ENCODE results near the gene SUPT3H. TPM values are rescaled to one million over a fixed set of nuclear protein-coding genes. Genes with fewer than 3 reads are reported as not detected.

SUPT3H gene
- total RNA-seq, 4 donors from 2014 or later: 1.1 to 4.7 (median 3.7) TPM

DNA sequence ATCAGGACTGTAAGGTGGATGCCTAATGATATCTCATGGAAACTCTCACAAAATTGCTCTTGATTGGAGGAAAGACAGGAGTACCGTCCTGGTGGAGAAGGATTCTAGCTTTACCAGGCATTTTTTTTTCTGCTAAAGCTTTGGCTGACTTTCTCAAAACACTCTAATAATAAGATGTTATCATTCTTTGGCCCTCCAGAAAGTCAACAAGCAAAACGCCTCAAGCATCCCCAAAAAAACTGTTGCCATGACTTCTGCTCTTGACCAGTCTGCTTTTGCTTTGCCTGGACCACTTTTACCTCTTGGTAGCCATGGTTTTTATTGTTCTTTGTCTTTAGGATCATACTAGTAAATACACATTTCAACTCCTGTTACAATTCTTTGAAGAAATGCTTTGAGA, 105.1 kb downstream of the SUPT3H start:
- Histone ChIP-seq H3K4me1 (no peaks in the 10 kb centered on the region), H3K9me3 (no peaks in the 10 kb centered on the region), H3K4me3 (no peak overlapping the region), H3K27ac (no peak overlapping the region), H3K27me3 (no peaks in the 10 kb centered on the region), H3K36me3 (no peaks in the 10 kb centered on the region)
- no peak for DNase-seq (ENCODE audit: low spot score in 2 of 2)
- WGBS: 59% methylated on average over 2 of the region's 2 CpGs
- TF ChIP-seq, protein P1, sequence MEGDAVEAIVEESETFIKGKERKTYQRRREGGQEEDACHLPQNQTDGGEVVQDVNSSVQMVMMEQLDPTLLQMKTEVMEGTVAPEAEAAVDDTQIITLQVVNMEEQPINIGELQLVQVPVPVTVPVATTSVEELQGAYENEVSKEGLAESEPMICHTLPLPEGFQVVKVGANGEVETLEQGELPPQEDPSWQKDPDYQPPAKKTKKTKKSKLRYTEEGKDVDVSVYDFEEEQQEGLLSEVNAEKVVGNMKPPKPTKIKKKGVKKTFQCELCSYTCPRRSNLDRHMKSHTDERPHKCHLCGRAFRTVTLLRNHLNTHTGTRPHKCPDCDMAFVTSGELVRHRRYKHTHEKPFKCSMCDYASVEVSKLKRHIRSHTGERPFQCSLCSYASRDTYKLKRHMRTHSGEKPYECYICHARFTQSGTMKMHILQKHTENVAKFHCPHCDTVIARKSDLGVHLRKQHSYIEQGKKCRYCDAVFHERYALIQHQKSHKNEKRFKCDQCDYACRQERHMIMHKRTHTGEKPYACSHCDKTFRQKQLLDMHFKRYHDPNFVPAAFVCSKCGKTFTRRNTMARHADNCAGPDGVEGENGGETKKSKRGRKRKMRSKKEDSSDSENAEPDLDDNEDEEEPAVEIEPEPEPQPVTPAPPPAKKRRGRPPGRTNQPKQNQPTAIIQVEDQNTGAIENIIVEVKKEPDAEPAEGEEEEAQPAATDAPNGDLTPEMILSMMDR (IDR thresholded peaks at IDR 0.05): no peak
- TF ChIP-seq EP300 (IDR thresholded peaks at IDR 0.05) (no peak), POLR2A (IDR thresholded peaks at IDR 0.05) (no peak), POLR2AphosphoS5 (IDR thresholded peaks at IDR 0.05) (no peak)

DNA sequence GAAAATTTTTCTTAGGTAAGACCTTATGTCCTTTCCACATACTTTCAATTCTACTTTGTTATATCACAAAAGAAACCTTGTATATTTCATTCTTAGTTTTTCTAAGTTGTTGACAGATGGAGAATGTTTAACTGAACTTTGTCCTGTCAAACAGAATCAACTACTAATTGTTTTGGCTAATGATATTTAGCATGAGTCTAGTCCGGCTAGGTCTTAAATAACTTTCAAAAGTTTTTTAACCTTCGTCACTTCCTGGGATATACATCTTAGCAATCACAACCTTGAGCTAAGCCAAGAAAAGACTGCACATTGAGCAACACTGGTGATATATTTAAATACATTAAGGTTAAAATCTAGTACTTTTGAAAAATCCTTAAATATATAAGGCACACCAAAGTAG, 112.5 kb downstream of the SUPT3H start:
- no peaks in the 10 kb centered on the region for H3K27me3 ChIP-seq
- no peak overlapping the region for H3K27ac ChIP-seq
- H3K4me3 ChIP-seq: no peak overlapping the region
- no peaks in the 10 kb centered on the region for H3K4me1 ChIP-seq
- no peaks in the 10 kb centered on the region for H3K9me3 ChIP-seq
- no peaks in the 10 kb centered on the region for H3K36me3 ChIP-seq
- 88% methylated on average over 2 of the region's 2 CpGs for WGBS
- no peak for TF ChIP-seq POLR2A (IDR thresholded peaks at IDR 0.05)
- TF ChIP-seq POLR2AphosphoS5 (IDR thresholded peaks at IDR 0.05): no peak
- TF ChIP-seq, protein P1 (IDR thresholded peaks at IDR 0.05): no peak
- no peak for TF ChIP-seq EP300 (IDR thresholded peaks at IDR 0.05)
- no peak for DNase-seq (ENCODE audit: low spot score in 2 of 2)

DNA sequence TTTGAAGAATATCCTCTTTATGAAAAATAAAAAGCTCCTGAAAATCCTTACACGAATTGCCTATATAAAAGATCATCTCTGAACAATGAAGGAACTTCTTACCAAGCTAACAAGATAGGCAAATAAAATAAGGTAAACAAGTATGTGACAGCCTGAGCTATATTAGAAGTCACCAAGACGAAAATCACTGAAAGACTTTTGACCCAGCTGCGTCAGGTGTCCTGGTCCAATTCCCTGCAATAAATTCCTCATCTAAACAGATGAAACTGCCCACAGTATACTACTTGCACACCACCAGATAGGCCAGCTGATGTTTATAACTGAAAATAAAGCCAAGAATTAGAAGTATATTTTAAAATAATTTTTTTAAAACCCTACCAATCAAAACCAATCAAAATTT, 117.0 kb downstream of the SUPT3H start:
- 89% methylated on average over 3 of the region's 3 CpGs for WGBS
- Histone ChIP-seq H3K36me3 (no peaks in the 10 kb centered on the region), H3K4me3 (no peak overlapping the region), H3K4me1 (no peaks in the 10 kb centered on the region), H3K9me3 (no peaks in the 10 kb centered on the region), H3K27ac (no peak overlapping the region), H3K27me3 (no peaks in the 10 kb centered on the region)
- DNase-seq (ENCODE audit: low spot score in 2 of 2): no peak
- TF ChIP-seq POLR2A (IDR thresholded peaks at IDR 0.05) (no peak), EP300 (IDR thresholded peaks at IDR 0.05) (no peak), POLR2AphosphoS5 (IDR thresholded peaks at IDR 0.05) (no peak)
- TF ChIP-seq, protein P1 (IDR thresholded peaks at IDR 0.05): no peak

DNA sequence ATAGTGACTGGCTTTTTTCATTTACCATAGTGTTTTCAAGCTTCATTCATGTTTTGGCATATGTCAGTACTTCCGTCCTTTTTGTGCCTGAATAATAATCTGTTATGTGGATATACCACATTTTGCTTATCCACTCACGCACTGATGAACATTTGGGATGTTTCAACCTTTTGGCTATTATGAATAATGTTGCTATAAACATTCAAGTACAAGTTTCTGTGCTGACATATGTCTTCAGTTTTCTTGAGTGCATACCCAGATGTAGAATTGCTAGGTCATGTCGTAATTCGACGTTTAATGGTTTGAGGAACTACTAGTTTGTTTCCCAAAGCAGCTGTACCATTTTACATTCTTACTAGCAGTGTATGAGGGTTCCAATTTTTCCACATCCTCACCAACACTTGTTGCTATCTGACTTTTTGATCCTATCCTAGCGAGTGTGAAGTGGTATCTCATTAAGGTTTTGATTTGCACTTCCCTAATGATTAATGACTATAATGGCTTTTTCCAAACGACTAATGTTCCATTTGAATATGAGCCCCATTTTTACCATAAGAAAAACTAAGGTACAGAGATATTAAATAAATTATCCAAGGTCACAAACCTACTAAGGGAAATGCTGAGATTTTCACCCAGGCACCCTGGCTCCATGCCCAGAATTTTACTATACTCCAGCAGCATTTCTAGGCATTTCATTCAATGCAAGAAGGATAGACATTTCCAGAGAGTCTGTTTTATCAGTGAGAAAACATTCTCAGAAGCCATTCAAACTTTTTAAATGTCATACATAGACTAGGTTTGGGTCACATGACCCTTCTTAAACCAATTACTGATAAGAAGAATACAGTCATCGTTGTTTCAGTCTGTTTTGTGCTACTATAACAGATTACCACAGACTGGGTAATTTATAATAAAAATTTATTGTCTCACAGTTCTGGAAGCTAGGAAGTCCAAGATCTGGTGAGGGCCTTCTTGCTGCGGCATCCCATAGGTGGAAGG, 120.7 kb downstream of the SUPT3H start:
- DNase-seq (ENCODE audit: low spot score in 2 of 2): no peak
- no peaks in the 10 kb centered on the region for H3K27me3 ChIP-seq
- no peak overlapping the region for H3K27ac ChIP-seq
- no peaks in the 10 kb centered on the region for H3K9me3 ChIP-seq
- H3K36me3 ChIP-seq: no peaks in the 10 kb centered on the region
- 87% methylated on average over 9 of the region's 9 CpGs for WGBS
- H3K4me1 ChIP-seq: no peaks in the 10 kb centered on the region
- TF ChIP-seq POLR2A (IDR thresholded peaks at IDR 0.05) (no peak), POLR2AphosphoS5 (IDR thresholded peaks at IDR 0.05) (no peak), EP300 (IDR thresholded peaks at IDR 0.05) (no peak)
- TF ChIP-seq, protein P1 (IDR thresholded peaks at IDR 0.05): no peak
- H3K4me3 ChIP-seq: no peak overlapping the region

DNA sequence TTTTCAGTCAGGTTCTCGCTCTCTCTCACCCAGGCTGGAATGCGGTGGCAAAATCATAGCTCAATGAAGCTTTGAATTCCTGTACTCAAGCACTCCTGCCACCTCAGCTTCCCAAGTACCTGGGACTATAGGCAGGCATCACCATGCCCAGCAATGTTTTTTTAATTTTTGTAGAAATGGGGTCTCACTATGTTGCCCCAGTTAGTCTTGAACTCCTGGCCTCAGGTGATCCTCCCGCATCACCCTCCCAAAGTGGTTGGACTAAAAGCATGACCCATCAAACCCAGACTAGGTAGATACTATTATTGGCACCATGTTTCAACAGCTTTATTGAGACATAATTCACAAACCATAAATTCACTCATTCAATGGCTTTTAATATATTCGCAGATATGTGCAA, 122.3 kb downstream of the SUPT3H start:
- H3K4me1 ChIP-seq: no peaks in the 10 kb centered on the region
- no peak overlapping the region for H3K27ac ChIP-seq
- TF ChIP-seq POLR2AphosphoS5 (IDR thresholded peaks at IDR 0.05) (no peak), EP300 (IDR thresholded peaks at IDR 0.05) (no peak), POLR2A (IDR thresholded peaks at IDR 0.05) (no peak)
- TF ChIP-seq, protein P1 (IDR thresholded peaks at IDR 0.05): no peak
- no peaks in the 10 kb centered on the region for H3K36me3 ChIP-seq
- 100% methylated on average over 4 of the region's 4 CpGs for WGBS
- H3K9me3 ChIP-seq: no peaks in the 10 kb centered on the region
- H3K27me3 ChIP-seq: no peaks in the 10 kb centered on the region
- DNase-seq (ENCODE audit: low spot score in 2 of 2): no peak
- no peak overlapping the region for H3K4me3 ChIP-seq
